GM19468 (cell line): ENCODE data around the gene VSTM2L.

Experiments
- ATAC-seq: cut with Tn5 transposase; IDR thresholded peaks from one replicate; pipeline ENCODE4 v1.9.1; 2021; ENCODE audit warnings: mild to moderate bottlenecking, moderate library complexity, moderate number of reproducible peaks; ENCODE audit not compliant: unreplicated experiment; ENCODE audit errors: extremely low read depth

The VSTM2L gene

GRCh38 chr20:37915434-37915787 is 12.5 kb downstream of the VSTM2L start:
- no peak for ATAC-seq

- ATAC-seq: no peak
These were observed 13.1 kb downstream of the VSTM2L start for GRCh38 chr20:37915800-37916570.

GRCh38 chr20:37917461-37917860 is 14.5 kb downstream of the VSTM2L start:
- ATAC-seq: no peak

GRCh38 chr20:37918035-37918434 is 15.1 kb downstream of the VSTM2L start:
- no peak for ATAC-seq

GRCh38 chr20:37919389-37920040 is 16.6 kb downstream of the VSTM2L start:
- ATAC-seq: no peak

- no peak for ATAC-seq
These were observed 17.3 kb downstream of the VSTM2L start for GRCh38 chr20:37920270-37920669.

- no peak for ATAC-seq
These were observed 17.9 kb downstream of the VSTM2L start for GRCh38 chr20:37920679-37921322.

- ATAC-seq: no peak
These were observed 18.5 kb downstream of the VSTM2L start for GRCh38 chr20:37921341-37921929.

- ATAC-seq: peak; percentile 53
These were observed 19.1 kb downstream of the VSTM2L start for GRCh38 chr20:37922016-37922415.

GRCh38 chr20:37925265-37926165 is 22.6 kb downstream of the VSTM2L start:
- no peak for ATAC-seq

- ATAC-seq: no peak
These were observed 23.7 kb downstream of the VSTM2L start for GRCh38 chr20:37926612-37927011.

GRCh38 chr20:37927410-37928095 is 24.6 kb downstream of the VSTM2L start:
- ATAC-seq: no peak

- ATAC-seq: no peak
These were observed 26.2 kb downstream of the VSTM2L start for GRCh38 chr20:37928996-37929682.

- no peak for ATAC-seq
These were observed 26.7 kb downstream of the VSTM2L start for GRCh38 chr20:37929683-37930014.

GRCh38 chr20:37931153-37931922 is 28.4 kb downstream of the VSTM2L start:
- ATAC-seq: no peak

GRCh38 chr20:37932074-37932473 is 29.1 kb downstream of the VSTM2L start:
- ATAC-seq: no peak

GRCh38 chr20:37932919-37933318 is 30.0 kb downstream of the VSTM2L start:
- no peak for ATAC-seq
